Transverse colon (tissue), 3 donors: Measurements from ENCODE around the gene FCRLA.

Experiments used
- CTCF ChIP-seq, 5 experiments: fragments of 200-600 bp in 3 of 5; fragments of 450-650 bp in 2 of 5; sonication (generic) in 3 of 5; IDR thresholded peaks; 1 replicate in 2 of 5; 2 replicates in 3 of 5; pipeline ENCODE4 v1.5.1; 2016 to 2017; ENCODE audit warnings: antibody characterized with exemption in 5 of 5, inconsistent platforms in 3 of 5, mild to moderate bottlenecking in 2 of 5, moderate library complexity in 1 of 5
- POLR2A ChIP-seq: fragments of 450-650 bp; IDR thresholded peaks from one replicate; pipeline ENCODE4 v1.6.1; 2016; ENCODE audit warnings: antibody characterized with exemption, mild to moderate bottlenecking, moderate library complexity

- TF ChIP-seq POLR2A (no peak), CTCF (IDR thresholded peaks at IDR 0.05) (no peak)
Measured at GRCh38 chr1:161676441-161676840, 30.6 kb upstream of the FCRLA start.
